Measurements from ENCODE around the gene PPP1R3E.

Gene PPP1R3E

DNA sequence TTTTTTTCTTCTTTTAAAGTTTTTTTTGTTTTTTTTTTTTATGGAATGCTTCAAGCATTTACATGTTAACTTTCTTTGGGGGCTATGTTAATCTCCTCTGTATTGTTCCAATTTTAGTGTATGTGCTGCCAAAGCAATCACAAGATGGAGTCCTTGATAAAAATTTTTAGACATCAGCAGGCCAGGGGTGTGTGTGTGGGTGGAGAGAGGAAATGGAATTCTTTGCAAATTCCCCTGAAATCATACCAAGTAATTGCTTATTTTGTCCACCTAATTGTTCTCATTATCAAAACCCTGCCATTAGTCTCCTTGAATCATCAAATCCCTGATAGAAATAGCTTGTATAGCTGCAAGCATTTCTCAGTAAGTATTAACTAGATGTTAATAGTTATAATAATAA is 43.2 kb downstream of the PPP1R3E start:
- DNase-seq (ENCODE audit: low read depth), result no peak
- TF ChIP-seq, protein P1, sequence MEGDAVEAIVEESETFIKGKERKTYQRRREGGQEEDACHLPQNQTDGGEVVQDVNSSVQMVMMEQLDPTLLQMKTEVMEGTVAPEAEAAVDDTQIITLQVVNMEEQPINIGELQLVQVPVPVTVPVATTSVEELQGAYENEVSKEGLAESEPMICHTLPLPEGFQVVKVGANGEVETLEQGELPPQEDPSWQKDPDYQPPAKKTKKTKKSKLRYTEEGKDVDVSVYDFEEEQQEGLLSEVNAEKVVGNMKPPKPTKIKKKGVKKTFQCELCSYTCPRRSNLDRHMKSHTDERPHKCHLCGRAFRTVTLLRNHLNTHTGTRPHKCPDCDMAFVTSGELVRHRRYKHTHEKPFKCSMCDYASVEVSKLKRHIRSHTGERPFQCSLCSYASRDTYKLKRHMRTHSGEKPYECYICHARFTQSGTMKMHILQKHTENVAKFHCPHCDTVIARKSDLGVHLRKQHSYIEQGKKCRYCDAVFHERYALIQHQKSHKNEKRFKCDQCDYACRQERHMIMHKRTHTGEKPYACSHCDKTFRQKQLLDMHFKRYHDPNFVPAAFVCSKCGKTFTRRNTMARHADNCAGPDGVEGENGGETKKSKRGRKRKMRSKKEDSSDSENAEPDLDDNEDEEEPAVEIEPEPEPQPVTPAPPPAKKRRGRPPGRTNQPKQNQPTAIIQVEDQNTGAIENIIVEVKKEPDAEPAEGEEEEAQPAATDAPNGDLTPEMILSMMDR (IDR thresholded peaks at IDR 0.05; ENCODE audit: low read depth, low read length), result no peak
- TF ChIP-seq, protein P2, sequence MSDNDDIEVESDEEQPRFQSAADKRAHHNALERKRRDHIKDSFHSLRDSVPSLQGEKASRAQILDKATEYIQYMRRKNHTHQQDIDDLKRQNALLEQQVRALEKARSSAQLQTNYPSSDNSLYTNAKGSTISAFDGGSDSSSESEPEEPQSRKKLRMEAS (IDR thresholded peaks at IDR 0.05; ENCODE audit: low read depth, low read length), result no peak
- TF ChIP-seq MYC (IDR thresholded peaks at IDR 0.05; ENCODE audit: low read depth, low read length) (no peak), POLR2A (IDR thresholded peaks at IDR 0.05; ENCODE audit: extremely low read depth, insufficient read length) (no peak)
- H3K4me3 ChIP-seq (ENCODE audit: low read depth, low read length), result no peak overlapping the region

DNA sequence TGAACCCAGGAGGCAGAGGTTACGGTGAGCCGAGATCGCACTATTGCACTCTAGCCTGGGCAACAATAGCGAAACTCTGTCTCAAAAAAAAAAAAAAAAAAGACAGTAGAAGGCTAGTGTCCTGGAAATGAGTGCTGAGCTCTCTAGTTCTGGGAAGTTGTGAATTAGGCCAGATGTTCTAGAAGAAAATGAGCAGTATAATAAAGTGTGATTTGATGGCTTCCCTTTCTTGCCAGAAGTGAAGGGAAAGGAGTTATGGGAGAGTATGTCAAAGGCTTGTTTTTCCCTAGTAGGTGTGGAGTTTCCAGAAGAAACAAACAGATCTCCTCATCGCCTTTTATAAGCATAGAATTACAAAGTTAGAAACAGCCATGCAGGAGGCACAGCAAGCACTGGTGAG is 44.4 kb downstream of the PPP1R3E start:
- no peak overlapping the region for H3K4me3 ChIP-seq (ENCODE audit: low read depth, low read length)
- no peak for DNase-seq (ENCODE audit: low read depth)
- TF ChIP-seq, protein P2 (IDR thresholded peaks at IDR 0.05; ENCODE audit: low read depth, low read length), result no peak

DNA sequence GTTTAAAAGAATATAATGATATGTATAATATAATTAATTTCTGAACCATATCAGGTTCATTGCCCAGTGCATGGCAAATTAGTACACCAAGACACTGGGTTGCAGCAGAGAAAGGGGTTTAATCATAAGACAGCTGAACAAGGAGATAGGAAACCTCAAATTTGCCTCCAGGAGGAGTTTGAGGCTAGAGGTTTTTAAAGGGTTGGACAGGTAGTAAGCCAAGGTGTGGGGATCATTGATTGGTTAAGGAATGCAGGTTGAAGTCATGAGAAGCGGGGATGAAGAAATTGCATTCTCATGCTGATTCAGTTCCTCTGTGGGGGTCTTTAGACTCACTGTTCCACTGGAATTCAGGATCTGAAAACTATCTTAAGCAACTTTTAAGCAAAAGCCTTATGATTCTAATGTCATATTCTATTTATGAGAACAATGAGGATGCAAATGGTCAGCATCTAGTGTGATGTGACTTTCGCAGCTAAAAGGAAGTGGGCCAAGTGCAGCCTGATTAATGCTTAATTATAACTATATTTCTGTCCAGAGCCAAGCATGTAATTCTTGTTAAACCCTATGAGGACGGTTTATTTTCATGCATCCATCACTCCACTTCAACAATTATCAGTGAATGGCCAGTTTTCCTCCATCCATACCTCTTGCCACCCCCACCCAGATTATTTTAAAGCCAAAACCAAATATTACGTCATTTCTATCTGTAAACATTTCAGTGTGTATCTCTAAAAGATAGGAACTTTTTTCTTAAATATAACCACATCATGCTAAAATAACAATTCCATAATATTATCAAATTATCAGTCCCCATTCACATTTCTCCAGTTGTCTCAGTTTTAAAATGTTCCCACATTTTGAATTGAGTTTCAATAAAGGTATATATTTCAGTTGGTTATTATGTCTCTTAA is 50.0 kb downstream of the PPP1R3E start:
- TF ChIP-seq MYC (IDR thresholded peaks at IDR 0.05; ENCODE audit: low read depth, low read length), result no peak
- TF ChIP-seq, protein P2 (IDR thresholded peaks at IDR 0.05; ENCODE audit: low read depth, low read length), result no peak
- no peak for TF ChIP-seq POLR2A (IDR thresholded peaks at IDR 0.05; ENCODE audit: extremely low read depth, insufficient read length)
- TF ChIP-seq, protein P1 (IDR thresholded peaks at IDR 0.05; ENCODE audit: low read depth, low read length), result no peak
- no peak for DNase-seq (ENCODE audit: low read depth)
- H3K4me3 ChIP-seq (ENCODE audit: low read depth, low read length), result no peak overlapping the region

DNA sequence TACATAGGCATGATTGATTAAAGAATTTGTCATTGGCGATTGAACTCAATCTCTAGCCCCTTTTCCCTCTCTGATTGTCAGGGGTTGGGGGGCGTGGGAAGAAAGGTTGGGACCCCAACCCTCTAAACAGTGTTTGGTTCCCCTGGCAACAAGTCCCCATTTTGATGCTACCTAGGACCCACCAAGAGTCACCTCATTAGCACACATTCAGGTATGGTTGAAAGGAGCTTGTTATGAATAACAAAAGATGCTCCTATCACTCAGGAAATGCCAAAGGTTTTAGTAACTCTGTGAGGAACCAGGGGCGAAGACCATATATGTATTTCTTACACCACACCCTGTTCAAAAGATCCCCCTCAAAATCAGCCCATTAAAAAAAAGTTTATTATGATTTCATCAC is 50.7 kb downstream of the PPP1R3E start:
- no peak for DNase-seq (ENCODE audit: low read depth)
- no peak overlapping the region for H3K4me3 ChIP-seq (ENCODE audit: low read depth, low read length)
- TF ChIP-seq, protein P2 (IDR thresholded peaks at IDR 0.05; ENCODE audit: low read depth, low read length), result no peak
- TF ChIP-seq MYC (IDR thresholded peaks at IDR 0.05; ENCODE audit: low read depth, low read length), result no peak
- TF ChIP-seq POLR2A (IDR thresholded peaks at IDR 0.05; ENCODE audit: extremely low read depth, insufficient read length), result no peak
- TF ChIP-seq, protein P1 (IDR thresholded peaks at IDR 0.05; ENCODE audit: low read depth, low read length), result no peak

DNA sequence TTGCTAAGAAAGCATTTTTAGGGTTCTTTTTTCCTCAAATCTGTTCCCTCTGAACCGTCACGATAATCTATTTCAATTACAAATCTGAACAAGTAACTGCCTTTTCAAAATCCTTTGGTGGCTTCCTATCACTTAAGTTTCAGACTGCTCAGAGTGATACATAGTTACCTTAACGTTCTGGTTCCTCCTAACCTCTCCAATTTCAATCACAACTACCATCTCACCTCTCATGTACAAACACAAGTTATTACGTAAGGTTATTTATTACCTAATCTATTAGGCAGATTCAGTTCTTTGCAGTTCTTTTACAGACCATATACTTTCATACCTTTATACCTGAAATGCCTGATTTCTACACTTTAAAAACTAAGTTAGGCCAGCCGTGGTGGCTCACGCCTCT is 52.8 kb downstream of the PPP1R3E start:
- H3K4me3 ChIP-seq (ENCODE audit: low read depth, low read length), result no peak overlapping the region
- DNase-seq (ENCODE audit: low read depth), result no peak
- TF ChIP-seq, protein P1 (IDR thresholded peaks at IDR 0.05; ENCODE audit: low read depth, low read length), result no peak
- TF ChIP-seq, protein P2 (IDR thresholded peaks at IDR 0.05; ENCODE audit: low read depth, low read length), result no peak
- no peak for TF ChIP-seq MYC (IDR thresholded peaks at IDR 0.05; ENCODE audit: low read depth, low read length)
- TF ChIP-seq POLR2A (IDR thresholded peaks at IDR 0.05; ENCODE audit: extremely low read depth, insufficient read length), result no peak

DNA sequence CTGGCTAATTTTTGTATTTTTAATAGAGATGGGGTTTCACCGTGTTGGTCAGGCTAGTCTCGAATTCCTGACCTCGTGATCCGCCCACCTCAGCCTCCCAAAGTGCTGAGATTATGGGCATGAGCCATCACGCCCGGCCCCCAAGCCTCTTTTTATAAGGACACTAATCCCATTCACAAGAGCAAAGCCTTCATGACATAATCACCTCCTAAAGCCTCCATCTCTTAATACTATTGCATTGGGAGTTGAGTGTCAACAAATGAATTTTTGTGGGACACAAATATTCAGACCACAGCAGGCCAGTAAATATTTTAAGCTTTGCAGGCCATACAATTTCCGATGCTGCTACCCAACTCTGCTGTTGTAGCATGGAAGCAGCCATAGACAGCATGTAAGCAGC is 54.1 kb downstream of the PPP1R3E start:
- no peak overlapping the region for H3K4me3 ChIP-seq (ENCODE audit: low read depth, low read length)
- TF ChIP-seq, protein P2 (IDR thresholded peaks at IDR 0.05; ENCODE audit: low read depth, low read length), result no peak
- TF ChIP-seq POLR2A (IDR thresholded peaks at IDR 0.05; ENCODE audit: extremely low read depth, insufficient read length) (no peak), MYC (IDR thresholded peaks at IDR 0.05; ENCODE audit: low read depth, low read length) (no peak)
- TF ChIP-seq, protein P1 (IDR thresholded peaks at IDR 0.05; ENCODE audit: low read depth, low read length), result no peak
- DNase-seq (ENCODE audit: low read depth), result no peak

All from NB4 (cell line).